ENCODE measurements around the gene TADA2B. TPM values are rescaled to one million over a fixed set of nuclear protein-coding genes. Genes with fewer than 3 reads are reported as not detected.

The TADA2B gene
- total RNA-seq, 1 donor from 2014 or later = 37.3 TPM

DNA sequence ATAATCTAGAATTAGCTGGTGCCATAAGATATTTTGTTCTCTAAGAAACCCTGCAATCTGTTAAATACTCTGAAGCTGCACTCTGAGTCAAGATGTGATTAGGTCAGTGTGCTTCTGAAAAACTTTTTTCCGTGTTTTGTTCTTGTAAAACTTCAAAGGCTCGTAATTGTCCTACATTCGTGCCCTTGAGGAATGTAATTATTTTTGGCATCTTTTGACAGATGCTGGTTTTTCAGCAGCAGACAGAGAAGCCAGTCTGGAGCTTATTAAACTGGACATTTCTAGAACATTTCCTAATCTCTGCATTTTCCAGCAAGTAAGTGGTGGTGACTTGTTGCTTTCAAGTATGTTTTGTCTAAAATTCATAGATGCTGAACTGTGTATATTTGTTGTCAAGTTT, 36.8 kb upstream of the TADA2B start:
- no peak for DNase-seq (ENCODE audit: low spot score in 2 of 2)
- intact Hi-C loops (cut with DNase I) = no loop called here
- Histone ChIP-seq H3K4me1 (no peaks in the 10 kb centered on the region), H3K27me3 (no peaks in the 10 kb centered on the region), H3K4me3 (no peak overlapping the region), H3K9me3 (no peaks in the 10 kb centered on the region), H3K27ac (no peak overlapping the region), H3K36me3 (peaks cover 30 to 67% of the 10 kb centered on the region in 2 donors)
- TF ChIP-seq, protein P1, sequence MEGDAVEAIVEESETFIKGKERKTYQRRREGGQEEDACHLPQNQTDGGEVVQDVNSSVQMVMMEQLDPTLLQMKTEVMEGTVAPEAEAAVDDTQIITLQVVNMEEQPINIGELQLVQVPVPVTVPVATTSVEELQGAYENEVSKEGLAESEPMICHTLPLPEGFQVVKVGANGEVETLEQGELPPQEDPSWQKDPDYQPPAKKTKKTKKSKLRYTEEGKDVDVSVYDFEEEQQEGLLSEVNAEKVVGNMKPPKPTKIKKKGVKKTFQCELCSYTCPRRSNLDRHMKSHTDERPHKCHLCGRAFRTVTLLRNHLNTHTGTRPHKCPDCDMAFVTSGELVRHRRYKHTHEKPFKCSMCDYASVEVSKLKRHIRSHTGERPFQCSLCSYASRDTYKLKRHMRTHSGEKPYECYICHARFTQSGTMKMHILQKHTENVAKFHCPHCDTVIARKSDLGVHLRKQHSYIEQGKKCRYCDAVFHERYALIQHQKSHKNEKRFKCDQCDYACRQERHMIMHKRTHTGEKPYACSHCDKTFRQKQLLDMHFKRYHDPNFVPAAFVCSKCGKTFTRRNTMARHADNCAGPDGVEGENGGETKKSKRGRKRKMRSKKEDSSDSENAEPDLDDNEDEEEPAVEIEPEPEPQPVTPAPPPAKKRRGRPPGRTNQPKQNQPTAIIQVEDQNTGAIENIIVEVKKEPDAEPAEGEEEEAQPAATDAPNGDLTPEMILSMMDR (IDR thresholded peaks at IDR 0.05) = no peak

DNA sequence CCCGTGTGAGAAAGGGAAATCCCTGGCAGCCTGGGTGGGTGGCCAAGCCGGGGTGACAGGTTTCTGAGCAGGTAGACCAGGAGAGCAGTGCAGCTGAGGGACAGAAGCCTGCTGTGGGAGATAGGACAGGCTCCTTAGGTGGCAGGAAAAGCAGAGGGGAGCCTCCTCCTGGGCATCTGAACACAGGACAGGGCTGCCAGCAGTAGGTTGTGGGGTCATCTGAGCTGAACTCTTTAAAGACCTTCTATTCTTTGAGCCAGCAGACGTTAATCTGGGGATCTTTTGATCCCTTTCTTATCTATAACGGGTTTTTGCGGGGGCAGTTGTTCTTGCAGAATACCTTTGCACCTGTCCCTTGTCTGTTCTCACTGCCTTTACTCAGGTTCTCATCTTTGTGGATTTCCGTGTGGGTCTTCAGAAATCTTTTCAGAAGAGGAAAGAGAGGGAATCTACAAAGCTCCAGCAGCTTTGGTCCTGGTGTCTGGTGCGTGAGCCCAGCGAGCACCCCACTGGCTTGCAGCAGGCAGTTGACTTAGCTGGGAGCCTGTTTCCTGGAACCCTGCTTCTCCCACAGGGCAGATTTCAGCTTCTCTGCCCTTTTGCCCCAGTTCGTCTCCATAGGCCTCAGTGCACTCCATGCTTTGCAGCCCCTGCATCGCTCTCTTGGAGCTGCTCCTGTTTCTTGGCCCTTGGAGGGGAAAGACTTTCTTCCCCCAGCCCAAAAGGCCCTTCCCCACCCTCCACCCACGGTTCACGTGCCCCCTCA, 35.8 kb upstream of the TADA2B start:
- DNase-seq (ENCODE audit: low spot score in 2 of 2) = no peak
- H3K27ac ChIP-seq = no peak overlapping the region
- no peaks in the 10 kb centered on the region for H3K4me1 ChIP-seq

DNA sequence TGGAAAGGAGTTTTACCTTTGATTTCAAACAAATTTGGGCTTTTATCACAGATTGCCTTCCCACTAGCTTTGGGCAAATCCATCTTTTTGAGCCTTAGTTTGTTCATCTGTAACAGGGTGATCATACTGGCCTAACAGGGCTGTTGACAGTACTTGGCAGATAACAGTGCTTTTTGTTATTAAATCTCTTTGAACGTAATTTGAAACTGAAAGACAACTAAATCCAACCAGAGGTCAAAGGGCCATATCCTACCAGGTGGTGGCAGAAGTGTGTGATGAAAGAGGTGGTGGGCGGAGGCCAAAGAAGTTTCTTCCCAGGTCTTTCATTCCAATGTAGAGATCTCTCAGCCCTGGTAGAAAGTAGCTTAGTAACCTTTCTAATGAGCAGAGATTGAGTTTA, 35.2 kb upstream of the TADA2B start:
- TF ChIP-seq, protein P1 (IDR thresholded peaks at IDR 0.05) = no peak
- peaks cover 25 to 65% of the 10 kb centered on the region in 2 donors for H3K36me3 ChIP-seq
- no peak for DNase-seq (ENCODE audit: low spot score in 2 of 2)

More for the DNA sequence above, 35.8 kb upstream of the TADA2B start:
- H3K9me3 ChIP-seq = no peaks in the 10 kb centered on the region
- intact Hi-C loops (cut with DNase I) = no loop called here
- TF ChIP-seq, protein P1 (IDR thresholded peaks at IDR 0.05) = no peak
- peaks cover 29 to 66% of the 10 kb centered on the region in 2 donors for H3K36me3 ChIP-seq
- H3K27me3 ChIP-seq = no peaks in the 10 kb centered on the region
- no peak overlapping the region for H3K4me3 ChIP-seq

DNA sequence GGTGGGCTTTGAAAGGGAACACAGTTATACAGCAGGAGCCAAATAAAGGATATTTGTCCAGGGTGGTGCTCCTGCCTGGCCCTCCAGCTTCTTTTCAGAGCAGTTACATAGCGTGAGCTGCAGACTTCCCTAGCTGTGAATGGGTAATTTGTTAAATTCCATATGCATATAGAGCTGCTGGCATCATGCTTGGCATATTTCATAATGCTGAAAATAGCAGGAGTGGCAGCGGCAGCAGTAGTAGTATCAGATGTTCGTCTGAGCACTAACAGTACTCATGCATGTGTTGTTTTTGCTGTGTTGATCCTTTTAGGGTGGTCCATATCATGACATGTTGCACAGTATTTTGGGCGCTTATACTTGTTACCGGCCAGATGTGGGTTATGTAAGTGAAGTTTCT, 33.6 kb upstream of the TADA2B start:
- H3K36me3 ChIP-seq = peaks cover 27 to 77% of the 10 kb centered on the region in 2 donors
- DNase-seq (ENCODE audit: low spot score in 2 of 2) = no peak
- no peaks in the 10 kb centered on the region for H3K27me3 ChIP-seq
- no peak overlapping the region for H3K27ac ChIP-seq
- H3K4me3 ChIP-seq = no peak overlapping the region
- H3K4me1 ChIP-seq = no peaks in the 10 kb centered on the region
- intact Hi-C loops (cut with DNase I) = no loop called here
- TF ChIP-seq, protein P1 (IDR thresholded peaks at IDR 0.05) = no peak
- no peaks in the 10 kb centered on the region for H3K9me3 ChIP-seq

More for the DNA sequence above, 35.2 kb upstream of the TADA2B start:
- H3K4me3 ChIP-seq = no peak overlapping the region
- H3K4me1 ChIP-seq = no peaks in the 10 kb centered on the region
- H3K27ac ChIP-seq = no peak overlapping the region
- intact Hi-C loops (cut with DNase I) = no loop called here
- no peaks in the 10 kb centered on the region for H3K9me3 ChIP-seq
- no peaks in the 10 kb centered on the region for H3K27me3 ChIP-seq

DNA sequence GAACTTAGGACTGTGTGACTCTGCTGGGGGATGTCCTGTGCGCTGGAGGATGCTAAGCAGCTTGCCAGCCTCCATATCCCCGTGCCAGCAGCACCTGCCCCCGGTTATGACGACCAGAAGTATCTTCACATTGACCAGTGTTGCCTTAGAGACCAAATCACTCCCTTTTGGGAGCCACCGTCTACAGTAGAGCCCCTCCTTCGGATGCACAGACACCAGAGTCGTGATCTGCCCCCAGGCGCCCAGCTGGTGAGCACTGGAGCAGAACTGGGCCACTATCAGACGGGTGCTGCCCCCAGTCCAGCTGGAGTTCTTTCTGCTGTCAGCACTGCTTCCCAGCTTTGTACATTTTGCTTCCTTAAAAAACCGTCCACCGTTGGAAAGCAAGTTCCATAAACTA, 30.0 kb upstream of the TADA2B start:
- no peaks in the 10 kb centered on the region for H3K4me1 ChIP-seq
- no peak for DNase-seq (ENCODE audit: low spot score in 2 of 2)
- no peaks in the 10 kb centered on the region for H3K9me3 ChIP-seq
- no peaks in the 10 kb centered on the region for H3K27me3 ChIP-seq
- no peak overlapping the region for H3K27ac ChIP-seq
- peaks cover 44 to 88% of the 10 kb centered on the region in 2 donors for H3K36me3 ChIP-seq
- intact Hi-C loops (cut with DNase I) = no loop called here
- no peak overlapping the region for H3K4me3 ChIP-seq
- TF ChIP-seq, protein P1 (IDR thresholded peaks at IDR 0.05) = no peak
